GM19043 (cell line): Measurements from ENCODE around the gene B3GNT7.
"Not testable (repeated sequence)": the region's sequence is repeated elsewhere in the genome, so short reads cannot be mapped to it uniquely, and the experiment has no call there.

Source experiments
- ATAC-seq: cut with Tn5 transposase; IDR thresholded peaks from one replicate; pipeline ENCODE4 v1.9.1; 2021; ENCODE audit warnings: low read depth; ENCODE audit not compliant: unreplicated experiment

The B3GNT7 gene

GRCh38 chr2:231399046-231399852 is 3.7 kb downstream of the B3GNT7 start:
- ATAC-seq, result no peak

GRCh38 chr2:231399853-231400680 is 4.6 kb downstream of the B3GNT7 start:
- no peak for ATAC-seq

DNA sequence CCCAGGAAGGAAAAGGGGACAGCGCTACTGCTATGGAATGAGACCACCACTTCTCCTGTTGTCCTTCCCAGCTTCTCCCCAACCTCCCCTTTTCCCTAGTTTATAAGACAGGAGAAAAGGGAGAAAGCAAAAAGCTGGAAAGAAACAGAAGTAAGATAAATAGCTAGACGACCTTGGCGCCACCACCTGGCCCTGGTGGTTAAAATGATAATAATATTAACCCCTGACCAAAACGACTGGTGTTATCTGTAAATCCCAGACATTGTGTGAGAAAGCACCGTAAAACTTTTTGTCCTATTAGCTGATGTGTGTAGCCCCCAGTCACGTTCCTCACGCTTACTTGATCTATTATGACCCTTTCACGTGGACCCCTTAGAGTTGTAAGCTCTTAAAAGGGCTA is 5.2 kb downstream of the B3GNT7 start:
- ATAC-seq, result not testable (repeated sequence)

DNA sequence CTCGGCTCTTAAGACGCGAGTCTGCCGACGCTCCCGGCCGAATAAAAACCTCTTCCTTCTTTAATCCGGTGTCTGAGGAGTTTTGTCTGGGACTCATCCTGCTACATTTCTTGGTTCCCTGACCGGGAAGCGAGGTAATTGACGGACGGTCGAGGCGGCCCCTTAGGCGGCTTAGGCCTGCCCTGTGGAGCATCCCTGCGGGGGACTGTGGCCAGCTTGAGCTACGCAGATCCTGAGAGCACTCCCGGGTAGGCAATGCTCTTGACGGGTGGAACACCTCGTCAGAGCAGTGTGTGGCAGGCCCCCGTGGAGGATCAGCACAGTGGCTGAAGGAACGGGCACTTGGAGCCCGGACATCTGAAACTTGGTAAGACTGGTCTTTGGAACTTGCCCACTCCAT is 5.6 kb downstream of the B3GNT7 start:
- not testable (repeated sequence) for ATAC-seq

DNA sequence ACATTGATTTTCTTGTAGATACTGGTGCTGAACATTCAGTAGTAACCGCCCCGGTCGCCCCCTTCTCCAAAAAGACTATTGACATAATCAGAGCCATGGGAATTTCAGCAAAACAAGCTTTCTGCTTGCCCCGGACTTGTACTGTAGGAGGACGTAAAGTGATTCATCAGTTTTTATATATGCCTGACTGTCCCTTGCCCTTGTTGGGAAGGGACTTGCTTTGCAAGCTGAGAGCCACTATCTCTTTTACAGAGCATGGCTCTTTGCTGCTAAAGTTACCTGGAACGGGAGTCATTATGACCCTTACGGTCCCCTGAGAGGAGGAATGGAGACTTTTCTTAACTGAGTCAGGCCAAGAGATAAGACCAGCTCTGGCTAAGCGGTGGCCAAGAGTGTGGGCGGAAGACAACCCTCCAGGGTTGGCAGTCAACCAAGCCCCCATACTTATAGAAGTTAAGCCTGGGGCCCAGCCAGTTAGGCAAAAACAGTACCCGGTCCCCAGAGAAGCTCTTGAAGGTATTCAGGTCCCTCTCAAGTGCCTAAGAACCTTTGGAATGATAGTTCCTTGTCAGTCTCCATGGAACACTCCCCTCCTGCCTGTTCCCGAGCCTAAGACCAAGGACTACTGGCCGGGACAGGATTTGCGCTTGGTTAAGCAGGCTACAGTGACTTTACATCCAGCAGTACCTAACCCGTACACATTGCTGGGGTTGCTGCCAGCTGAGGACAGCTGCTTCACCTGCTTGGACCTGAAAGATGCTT is 8.1 kb downstream of the B3GNT7 start:
- not testable (repeated sequence) for ATAC-seq

DNA sequence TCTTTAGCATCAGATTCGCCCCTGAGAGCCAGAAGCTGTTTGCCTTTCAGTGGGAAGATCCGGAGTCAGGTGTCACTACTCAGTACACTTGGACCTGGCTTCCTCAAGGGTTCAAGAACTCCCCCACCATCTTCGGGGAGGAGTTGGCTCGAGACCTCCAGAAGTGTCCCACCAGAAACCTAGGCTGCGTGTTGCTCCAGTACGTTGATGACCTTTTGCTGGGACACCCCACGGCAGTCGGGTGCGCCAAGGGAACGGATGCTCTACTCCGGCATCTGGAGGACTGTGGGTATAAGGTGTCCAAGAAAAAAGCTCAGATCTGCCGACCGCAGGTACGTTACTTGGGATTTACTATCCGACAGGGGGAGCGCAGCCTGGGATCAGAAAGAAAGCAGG is 8.7 kb downstream of the B3GNT7 start:
- not testable (repeated sequence) for ATAC-seq

DNA sequence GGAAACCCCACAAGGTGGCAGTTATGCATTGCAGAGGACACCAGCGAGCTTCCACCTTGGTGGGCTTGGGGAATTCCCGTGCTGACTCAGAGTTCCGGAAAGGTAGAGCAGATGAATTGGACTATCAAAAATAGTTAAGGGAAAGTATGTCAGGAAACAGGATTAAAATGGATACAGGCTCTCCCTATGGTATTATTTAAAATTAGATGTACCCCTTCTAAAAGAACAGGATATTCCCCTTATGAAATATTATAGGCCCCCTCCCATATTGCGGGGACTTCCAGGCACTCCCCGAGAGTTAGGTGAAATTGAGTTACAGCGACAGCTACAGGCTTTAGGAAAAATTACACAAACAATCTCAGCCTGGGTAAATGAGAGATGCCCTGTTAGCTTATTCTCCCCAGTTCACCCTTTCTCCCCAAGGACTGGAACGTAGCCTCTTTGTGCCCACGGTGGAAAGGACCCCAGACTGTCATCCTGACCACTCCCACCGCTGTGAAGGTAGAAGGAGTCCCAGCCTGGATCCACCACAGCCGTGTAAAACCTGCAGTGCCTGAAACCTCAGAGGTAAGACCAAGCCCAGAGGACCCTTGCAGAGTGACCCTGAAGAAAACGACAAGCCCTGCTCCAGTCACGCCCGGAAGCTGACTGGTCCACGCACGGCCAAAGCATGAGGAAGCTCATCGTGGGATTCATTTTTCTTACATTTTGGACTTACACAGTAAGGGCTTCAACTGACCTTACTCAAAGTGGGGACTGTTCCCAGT is 10.3 kb downstream of the B3GNT7 start:
- ATAC-seq, result not testable (repeated sequence)

DNA sequence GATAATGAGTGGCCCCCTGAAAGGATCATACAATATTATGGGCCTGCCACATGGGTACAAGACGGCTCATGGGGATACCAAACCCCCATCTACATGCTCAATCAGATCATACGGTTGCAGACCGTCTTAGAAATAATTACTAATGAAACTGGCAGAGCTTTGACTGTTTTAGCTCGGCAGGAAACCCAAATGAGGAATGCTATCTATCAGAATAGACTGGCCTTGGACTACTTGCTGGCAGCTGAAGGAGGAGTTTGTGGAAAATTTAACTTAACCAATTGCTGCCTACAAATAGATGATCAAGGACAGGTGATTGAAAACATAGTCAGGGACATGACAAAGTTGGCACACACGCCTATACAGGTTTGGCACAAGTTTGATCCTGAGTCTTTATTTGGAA is 12.2 kb downstream of the B3GNT7 start:
- not testable (repeated sequence) for ATAC-seq

DNA sequence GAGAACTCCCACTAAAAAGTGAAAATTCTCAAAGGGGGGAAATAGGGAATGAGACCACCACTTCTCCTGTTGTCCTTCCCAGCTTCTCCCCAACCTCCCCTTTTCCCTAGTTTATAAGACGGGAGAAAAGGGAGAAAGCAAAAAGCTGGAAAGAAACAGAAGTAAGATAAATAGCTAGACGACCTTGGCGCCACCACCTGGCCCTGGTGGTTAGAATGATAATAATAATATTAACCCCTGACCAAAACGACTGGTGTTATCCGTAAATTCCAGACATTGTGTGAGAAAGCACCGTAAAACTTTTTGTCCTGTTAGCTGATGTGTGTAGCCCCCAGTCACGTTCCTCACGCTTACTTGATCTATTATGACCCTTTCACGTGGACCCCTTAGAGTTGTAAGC is 12.8 kb downstream of the B3GNT7 start:
- not testable (repeated sequence) for ATAC-seq

- ATAC-seq, result no peak
Observed at GRCh38 chr2:231409776-231410175, 14.3 kb downstream of the B3GNT7 start.

DNA sequence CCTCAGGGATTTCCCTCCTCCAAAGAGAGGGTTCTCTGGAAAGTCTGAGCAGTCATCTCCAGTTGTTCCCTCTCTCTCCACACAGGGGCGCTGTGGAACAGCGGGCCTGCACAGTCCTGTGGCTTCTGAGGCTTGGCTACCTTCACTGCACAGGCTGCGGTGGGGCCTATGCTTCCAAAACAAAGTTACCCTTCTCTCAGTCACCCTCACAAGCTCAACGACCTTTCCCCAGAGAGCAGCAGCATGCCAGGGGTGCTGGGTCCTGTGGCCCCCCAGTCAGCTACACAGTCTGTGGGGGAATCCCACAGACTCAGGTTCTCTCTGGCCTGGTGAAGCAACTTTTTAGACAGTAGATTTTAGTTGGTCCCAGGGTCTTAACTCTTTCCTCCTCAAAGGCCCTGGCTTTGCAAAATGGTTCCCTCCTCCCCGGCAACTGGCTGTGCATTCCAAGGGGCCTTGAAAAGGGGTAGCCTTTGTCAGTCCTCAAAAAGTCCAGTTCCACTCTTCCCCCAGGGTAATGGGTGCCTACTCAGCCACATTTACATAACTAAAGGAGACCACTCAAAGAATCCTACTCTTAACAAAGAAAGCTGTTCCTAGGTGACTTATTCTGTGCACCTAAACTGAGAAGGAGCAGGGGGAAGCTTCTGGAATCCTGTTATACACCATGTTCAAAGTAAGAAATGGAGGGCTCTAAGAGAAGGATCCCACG is 14.9 kb downstream of the B3GNT7 start:
- no peak for ATAC-seq

DNA sequence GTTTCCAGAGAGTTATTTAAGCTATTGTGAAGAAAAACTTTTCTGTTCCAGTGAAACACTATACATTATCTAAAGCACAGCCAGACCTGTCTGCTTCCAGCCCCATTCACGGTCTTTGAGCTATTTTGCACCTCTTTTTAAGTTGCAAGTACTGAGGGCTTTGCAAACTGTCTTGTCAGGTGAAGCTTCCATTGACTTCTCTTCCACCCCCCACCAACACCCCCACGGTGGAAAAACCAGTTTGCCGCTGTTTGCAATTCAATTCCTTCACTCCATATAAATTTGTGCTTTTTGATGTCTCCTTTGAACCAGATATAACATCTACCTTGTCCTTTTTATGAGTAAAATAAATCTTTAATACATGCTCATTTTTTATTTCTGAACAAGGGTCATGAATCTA is 15.7 kb downstream of the B3GNT7 start:
- ATAC-seq, result no peak

DNA sequence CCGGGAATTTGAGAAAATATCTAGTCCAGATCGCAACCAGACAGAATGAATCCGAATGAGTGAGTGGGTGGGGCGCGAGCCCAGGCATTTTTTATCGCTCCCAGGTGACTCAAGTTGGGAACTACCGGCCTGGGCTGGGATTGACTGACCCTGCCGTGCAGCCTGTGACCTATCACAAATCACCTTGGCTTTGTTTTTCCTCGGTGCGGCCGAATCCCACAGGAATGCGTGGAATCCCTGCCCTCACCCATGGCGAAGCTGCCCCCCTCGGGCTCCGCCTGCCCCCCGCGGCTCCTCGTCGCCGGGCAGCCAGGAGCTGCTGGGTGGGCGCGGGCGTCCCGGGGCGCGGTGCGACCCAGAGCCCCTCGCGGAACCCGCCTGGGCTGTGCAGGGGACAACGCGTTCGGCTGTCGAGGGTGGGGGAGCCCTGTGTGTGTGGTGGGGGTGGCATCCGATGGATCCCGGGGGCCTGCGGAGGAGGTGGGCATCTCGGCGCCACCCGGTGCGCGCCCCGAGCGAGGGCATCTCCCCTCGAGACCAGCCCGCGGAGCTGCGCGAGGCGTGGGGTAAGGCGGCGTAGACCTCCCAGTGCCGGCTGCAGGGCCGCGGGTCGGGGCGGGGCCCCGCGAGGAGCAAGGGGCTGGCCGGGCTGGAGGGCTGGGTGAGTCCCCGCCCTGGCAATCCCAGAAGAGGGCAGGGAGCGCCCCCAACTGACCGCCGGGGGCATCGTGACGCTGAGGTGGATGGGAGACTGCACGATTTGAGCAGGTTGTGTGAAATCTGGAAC is 16.5 kb downstream of the B3GNT7 start:
- ATAC-seq, result peak; percentile 98

DNA sequence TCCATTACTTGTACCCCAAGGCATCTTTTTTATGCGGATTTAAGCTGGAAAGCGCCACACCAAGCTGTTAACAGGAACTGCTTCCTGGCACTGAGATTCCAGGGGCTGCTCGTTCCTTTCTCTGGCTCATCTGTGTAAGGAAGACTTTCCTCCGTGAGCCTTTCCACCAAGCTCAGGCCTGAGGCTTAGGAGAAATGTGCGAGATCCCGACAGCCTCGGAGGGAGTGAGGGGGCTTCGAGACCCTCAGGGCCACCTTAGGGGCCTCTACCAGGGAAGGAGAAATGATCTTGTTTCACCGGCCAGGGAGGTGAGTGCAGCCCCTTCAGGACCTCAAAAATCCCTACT is 17.1 kb downstream of the B3GNT7 start:
- ATAC-seq, result no peak

GRCh38 chr2:231413456-231413855 is 17.9 kb downstream of the B3GNT7 start:
- ATAC-seq, result no peak

- ATAC-seq, result no peak
Observed at GRCh38 chr2:231413921-231414476, 18.5 kb downstream of the B3GNT7 start.

GRCh38 chr2:231415029-231415428 is 19.5 kb downstream of the B3GNT7 start:
- no peak for ATAC-seq

- no peak for ATAC-seq
Observed at GRCh38 chr2:231418820-231419640, 23.5 kb downstream of the B3GNT7 start.
